Measurements from ENCODE around the gene TNFRSF19.

DNA sequence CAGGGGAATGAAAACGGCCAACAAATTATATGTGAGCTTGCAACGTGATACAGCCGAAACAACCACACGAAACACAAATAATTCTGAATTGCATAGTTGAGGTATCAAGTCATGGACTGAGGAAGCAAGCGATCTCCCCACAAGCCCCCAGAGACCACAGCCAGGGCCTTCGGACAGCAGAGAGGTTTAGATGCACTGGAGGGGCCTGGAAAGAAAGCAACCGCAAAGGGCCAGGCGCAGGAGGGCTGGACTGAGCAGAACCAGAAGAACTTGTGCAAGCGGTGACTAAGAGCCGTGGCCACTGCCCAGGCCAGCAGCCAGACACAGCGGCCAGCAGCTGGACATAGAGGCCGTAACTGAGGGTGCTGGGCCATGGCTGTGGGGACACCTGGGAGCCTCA, 131.4 kb downstream of the TNFRSF19 start:
- TF ChIP-seq, protein P1, sequence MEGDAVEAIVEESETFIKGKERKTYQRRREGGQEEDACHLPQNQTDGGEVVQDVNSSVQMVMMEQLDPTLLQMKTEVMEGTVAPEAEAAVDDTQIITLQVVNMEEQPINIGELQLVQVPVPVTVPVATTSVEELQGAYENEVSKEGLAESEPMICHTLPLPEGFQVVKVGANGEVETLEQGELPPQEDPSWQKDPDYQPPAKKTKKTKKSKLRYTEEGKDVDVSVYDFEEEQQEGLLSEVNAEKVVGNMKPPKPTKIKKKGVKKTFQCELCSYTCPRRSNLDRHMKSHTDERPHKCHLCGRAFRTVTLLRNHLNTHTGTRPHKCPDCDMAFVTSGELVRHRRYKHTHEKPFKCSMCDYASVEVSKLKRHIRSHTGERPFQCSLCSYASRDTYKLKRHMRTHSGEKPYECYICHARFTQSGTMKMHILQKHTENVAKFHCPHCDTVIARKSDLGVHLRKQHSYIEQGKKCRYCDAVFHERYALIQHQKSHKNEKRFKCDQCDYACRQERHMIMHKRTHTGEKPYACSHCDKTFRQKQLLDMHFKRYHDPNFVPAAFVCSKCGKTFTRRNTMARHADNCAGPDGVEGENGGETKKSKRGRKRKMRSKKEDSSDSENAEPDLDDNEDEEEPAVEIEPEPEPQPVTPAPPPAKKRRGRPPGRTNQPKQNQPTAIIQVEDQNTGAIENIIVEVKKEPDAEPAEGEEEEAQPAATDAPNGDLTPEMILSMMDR (IDR thresholded peaks at IDR 0.05; ENCODE audit: low read depth, low read length) = no peak
- TF ChIP-seq POLR2A (IDR thresholded peaks at IDR 0.05; ENCODE audit: extremely low read depth, insufficient read length) = no peak
